ENCODE measurements around the gene CFTR. TPM values are rescaled to one million over a fixed set of nuclear protein-coding genes. Genes with fewer than 3 reads are reported as not detected.

The CFTR gene
- total RNA-seq, 4 donors from 2014 or later: 0.44 TPM; not detected in 3

GRCh38 chr7:117631652-117632051, 151.8 kb downstream of the CFTR start:
- Histone ChIP-seq H3K4me3 (no peak overlapping the region), H3K36me3 (no peaks in the 10 kb centered on the region), H3K9me3 (no peaks in the 10 kb centered on the region), H3K4me1 (no peaks in the 10 kb centered on the region), H3K27ac (no peak overlapping the region), H3K27me3 (no peaks in the 10 kb centered on the region)
- intact Hi-C loops (cut with DNase I; ENCODE audit: low total_unique reads): no loop called here
- DNase-seq (no peak), ATAC-seq (no peak)
- TF ChIP-seq, protein P1, sequence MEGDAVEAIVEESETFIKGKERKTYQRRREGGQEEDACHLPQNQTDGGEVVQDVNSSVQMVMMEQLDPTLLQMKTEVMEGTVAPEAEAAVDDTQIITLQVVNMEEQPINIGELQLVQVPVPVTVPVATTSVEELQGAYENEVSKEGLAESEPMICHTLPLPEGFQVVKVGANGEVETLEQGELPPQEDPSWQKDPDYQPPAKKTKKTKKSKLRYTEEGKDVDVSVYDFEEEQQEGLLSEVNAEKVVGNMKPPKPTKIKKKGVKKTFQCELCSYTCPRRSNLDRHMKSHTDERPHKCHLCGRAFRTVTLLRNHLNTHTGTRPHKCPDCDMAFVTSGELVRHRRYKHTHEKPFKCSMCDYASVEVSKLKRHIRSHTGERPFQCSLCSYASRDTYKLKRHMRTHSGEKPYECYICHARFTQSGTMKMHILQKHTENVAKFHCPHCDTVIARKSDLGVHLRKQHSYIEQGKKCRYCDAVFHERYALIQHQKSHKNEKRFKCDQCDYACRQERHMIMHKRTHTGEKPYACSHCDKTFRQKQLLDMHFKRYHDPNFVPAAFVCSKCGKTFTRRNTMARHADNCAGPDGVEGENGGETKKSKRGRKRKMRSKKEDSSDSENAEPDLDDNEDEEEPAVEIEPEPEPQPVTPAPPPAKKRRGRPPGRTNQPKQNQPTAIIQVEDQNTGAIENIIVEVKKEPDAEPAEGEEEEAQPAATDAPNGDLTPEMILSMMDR (IDR thresholded peaks at IDR 0.05 in 4 of 5, conservative IDR thresholded peaks at IDR 0.05 in 1 of 5): no peak
- TF ChIP-seq POLR2A (IDR thresholded peaks at IDR 0.05): no peak
- in situ Hi-C loops (cut with MboI; ENCODE audit: low sequenced_read_pairs in 4 of 4): no loop called here

- in situ Hi-C loops (cut with MboI; ENCODE audit: low sequenced_read_pairs in 4 of 4): no loop called here
- no peak for DNase-seq
- H3K27ac ChIP-seq: no peak overlapping the region
- no peaks in the 10 kb centered on the region for H3K27me3 ChIP-seq
- TF ChIP-seq, protein P1 (IDR thresholded peaks at IDR 0.05 in 4 of 5, conservative IDR thresholded peaks at IDR 0.05 in 1 of 5): no peak
- no peak for TF ChIP-seq POLR2A (IDR thresholded peaks at IDR 0.05)
- no peaks in the 10 kb centered on the region for H3K9me3 ChIP-seq
- H3K4me1 ChIP-seq: no peaks in the 10 kb centered on the region
- no peaks in the 10 kb centered on the region for H3K36me3 ChIP-seq
- intact Hi-C loops (cut with DNase I; ENCODE audit: low total_unique reads): no loop called here
- H3K4me3 ChIP-seq: no peak overlapping the region
- ATAC-seq: no peak
Observed at GRCh38 chr7:117637937-117638336, 158.1 kb downstream of the CFTR start.

GRCh38 chr7:117639966-117640365, 160.1 kb downstream of the CFTR start:
- Histone ChIP-seq H3K27ac (no peak overlapping the region), H3K9me3 (no peaks in the 10 kb centered on the region), H3K27me3 (no peaks in the 10 kb centered on the region), H3K4me1 (no peaks in the 10 kb centered on the region), H3K36me3 (no peaks in the 10 kb centered on the region), H3K4me3 (no peak overlapping the region)
- TF ChIP-seq POLR2A (IDR thresholded peaks at IDR 0.05): no peak
- TF ChIP-seq, protein P1 (IDR thresholded peaks at IDR 0.05 in 4 of 5, conservative IDR thresholded peaks at IDR 0.05 in 1 of 5): no peak
- no peak for ATAC-seq
- in situ Hi-C loops (cut with MboI; ENCODE audit: low sequenced_read_pairs in 4 of 4): no loop called here
- no peak for DNase-seq
- intact Hi-C loops (cut with DNase I; ENCODE audit: low total_unique reads): no loop called here

GRCh38 chr7:117640465-117640864, 160.6 kb downstream of the CFTR start:
- Histone ChIP-seq H3K27me3 (no peaks in the 10 kb centered on the region), H3K4me3 (no peak overlapping the region), H3K4me1 (no peaks in the 10 kb centered on the region), H3K27ac (no peak overlapping the region), H3K36me3 (no peaks in the 10 kb centered on the region), H3K9me3 (no peaks in the 10 kb centered on the region)
- TF ChIP-seq, protein P1 (IDR thresholded peaks at IDR 0.05 in 4 of 5, conservative IDR thresholded peaks at IDR 0.05 in 1 of 5): no peak
- TF ChIP-seq POLR2A (IDR thresholded peaks at IDR 0.05): no peak
- in situ Hi-C loops (cut with MboI; ENCODE audit: low sequenced_read_pairs in 4 of 4): no loop called here
- ATAC-seq: no peak
- no peak for DNase-seq
- intact Hi-C loops (cut with DNase I; ENCODE audit: low total_unique reads): no loop called here

DNA sequence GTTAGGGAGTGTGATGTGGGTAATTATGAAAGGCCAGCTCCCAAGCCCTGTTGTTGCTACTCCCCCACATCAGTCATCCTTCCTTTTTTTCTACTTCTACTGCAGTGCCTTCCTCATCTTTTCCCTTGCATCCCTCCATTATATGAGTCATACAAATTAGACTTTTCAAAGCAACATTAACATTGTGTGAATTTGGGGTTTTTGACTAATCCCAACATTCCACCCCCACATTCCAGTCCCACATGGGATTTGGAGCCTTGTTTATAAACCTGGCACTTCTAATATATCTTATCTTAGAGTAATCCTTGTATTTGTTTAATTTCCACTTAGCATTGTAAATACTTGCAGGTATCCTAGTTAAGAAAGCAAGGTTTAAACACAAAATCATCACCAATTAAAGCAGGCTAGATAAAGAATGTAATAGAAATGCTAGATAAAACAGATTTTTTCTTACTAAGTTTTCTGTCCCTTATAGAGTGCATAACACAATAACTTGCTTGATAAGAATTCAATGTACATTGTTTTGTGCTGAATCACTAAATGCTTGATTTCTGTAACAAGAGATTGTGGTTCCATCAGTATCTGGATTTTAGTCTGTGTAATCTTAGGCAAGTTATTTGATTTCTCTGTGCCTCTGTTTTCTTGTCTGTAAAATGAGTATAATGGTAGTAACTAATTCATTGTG, 165.8 kb downstream of the CFTR start:
- H3K4me3 ChIP-seq: no peak overlapping the region
- no peaks in the 10 kb centered on the region for H3K27me3 ChIP-seq
- no peak for ATAC-seq
- intact Hi-C loops (cut with DNase I; ENCODE audit: low total_unique reads) (no loop called here), in situ Hi-C loops (cut with MboI; ENCODE audit: low sequenced_read_pairs in 4 of 4) (no loop called here)
- H3K36me3 ChIP-seq: no peaks in the 10 kb centered on the region
- H3K9me3 ChIP-seq: no peaks in the 10 kb centered on the region
- H3K27ac ChIP-seq: no peak overlapping the region
- TF ChIP-seq, protein P1 (IDR thresholded peaks at IDR 0.05 in 4 of 5, conservative IDR thresholded peaks at IDR 0.05 in 1 of 5): no peak
- no peak for TF ChIP-seq POLR2A (IDR thresholded peaks at IDR 0.05)
- H3K4me1 ChIP-seq: no peaks in the 10 kb centered on the region
- no peak for DNase-seq

All from gastrocnemius medialis (tissue), 4 donors.